ENCODE data around the gene RNASEH2A.

Gene RNASEH2A

DNA sequence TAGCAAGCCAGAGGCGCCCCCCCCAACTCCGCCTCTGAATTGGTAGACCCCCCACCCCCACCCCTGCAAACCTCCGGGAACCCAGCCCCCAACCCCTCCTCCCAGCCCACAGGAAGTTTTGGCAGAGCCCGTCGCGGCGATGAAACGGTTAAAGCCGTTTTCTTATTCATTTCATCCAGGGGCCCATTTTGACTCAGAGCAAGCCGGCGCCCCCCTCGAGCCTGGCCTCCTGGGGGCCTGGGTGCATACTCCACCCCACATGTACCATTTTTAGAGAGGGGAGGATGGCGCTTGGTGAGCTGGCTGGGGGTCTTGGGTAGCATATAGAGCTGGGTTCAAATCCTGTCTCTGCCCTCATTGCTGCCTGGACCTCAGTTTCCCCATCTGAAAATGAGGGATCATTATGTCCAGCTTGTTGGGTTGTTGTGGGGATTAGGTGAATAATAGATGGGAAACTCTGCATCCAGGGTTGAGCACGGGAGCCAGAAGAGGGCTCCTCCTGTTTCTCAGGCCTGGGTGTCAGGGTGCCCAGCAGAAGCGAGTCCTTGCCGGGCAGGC, 23.0 kb upstream of the RNASEH2A start:
- DNase-seq, result no peak

DNA sequence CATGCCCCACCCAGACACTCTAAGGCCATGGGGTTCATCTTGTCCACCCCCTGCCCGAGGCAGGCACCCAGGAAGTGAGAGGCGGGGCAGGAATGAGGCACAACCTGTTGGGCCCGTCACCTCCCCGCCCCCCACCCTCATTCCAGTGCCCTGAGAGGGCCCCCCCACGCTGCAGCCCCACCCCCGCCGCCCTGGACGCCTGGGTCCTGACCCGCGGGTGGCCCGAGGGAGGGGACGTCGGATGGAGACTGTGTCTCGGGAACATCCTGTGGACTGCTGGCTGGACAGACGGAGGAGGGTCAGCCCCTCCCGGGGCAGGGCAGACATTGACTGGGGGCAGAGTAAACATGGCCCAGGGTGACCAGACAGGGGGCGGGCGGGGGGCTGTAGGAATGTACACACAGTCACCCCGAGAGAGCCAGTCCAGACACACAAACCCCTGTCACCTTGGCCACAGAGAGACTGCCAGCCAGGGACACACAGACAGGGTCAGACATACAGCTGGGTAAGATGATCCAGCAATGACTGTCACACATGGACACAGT, 22.5 kb upstream of the RNASEH2A start:
- DNase-seq, result no peak

GRCh38 chr19:12784394-12784870, 22.0 kb upstream of the RNASEH2A start:
- no peak for DNase-seq

DNA sequence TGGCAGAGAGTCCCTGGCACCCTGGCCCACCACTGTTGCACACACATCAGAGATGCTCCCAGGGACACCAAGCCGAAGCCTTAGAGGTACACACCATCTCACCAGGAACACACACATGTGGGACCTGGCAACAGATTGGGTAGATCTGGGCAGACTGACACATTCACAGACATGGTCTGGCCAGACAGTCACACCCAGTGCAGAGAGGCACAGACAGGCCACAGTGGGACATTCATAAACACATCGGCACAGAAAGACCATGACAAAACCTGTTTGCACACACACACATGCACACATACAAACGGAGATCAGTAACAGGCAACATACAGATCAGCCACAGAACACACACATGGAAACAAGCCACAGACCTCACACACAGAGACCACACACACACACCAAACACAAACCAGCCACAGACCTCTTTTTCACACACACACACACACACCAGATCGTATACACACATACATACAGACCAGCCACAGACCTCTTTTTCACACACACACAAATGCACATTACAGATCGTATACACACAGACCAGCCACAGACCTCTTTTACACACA, 21.4 kb upstream of the RNASEH2A start:
- DNase-seq, result peak; percentile 36

DNA sequence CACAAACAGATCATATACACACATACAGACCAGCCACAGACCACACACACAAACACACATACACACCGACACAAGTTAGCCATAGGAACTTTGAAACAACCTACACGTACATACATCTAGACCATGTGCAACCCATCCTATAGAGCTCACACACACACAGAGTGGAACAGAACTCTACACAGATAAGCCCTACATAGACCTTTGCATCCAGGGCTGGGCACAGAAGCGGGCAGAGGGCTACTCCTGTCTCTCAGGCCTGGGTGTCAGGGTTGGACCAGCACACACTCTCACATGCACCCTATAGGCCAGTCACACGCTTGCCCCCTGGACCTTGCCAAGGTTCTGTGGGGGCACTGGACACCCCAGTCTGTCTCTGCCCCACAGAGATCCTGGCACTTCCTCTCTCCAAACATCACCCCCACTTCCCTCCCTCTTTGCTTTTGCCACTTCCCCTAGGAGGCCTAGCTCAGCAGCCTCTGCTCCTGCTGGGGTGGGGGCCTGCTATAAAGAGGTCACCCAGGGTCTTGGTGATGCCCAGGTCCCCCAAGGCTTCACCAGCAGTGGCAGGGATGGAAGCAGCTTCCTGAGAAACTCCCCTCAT, 20.9 kb upstream of the RNASEH2A start:
- no peak for DNase-seq

DNA sequence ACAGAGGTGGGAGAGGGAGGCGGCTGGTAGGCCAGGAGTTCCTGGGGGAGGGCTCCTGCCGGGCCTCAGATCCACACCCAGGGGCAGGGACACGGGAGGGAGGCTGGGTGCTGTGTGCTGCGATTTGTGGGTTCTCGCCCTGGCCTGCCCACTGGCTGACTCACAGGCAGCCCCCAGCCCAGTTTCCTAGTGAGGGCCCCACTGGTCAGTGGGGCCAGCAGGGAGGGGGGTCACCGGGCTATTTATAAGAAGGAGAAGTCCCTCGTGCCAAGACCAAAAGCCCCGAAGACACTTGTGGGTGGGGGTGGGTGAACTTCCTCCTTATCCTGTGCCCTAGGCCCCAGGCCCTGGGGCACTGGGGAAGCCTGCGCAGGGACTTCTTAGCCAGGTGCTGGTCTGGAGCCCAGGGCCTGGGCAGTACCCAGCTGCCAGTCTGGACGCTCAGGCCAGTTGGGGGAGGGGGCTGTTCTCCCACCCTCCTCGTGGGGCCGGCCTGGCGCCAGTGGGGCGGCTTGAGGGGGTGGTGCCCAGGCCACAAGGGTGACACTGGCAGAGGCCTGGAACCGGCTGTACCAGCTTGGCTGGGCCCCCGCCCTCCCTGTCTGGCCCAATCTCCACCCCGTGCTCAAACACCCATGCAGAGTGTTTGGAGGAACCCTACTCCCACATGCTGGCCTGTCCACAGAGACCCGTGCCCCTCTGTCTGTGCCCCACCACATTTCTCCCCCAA, 20.1 kb upstream of the RNASEH2A start:
- no peak for DNase-seq

- DNase-seq, result no peak
Observed at GRCh38 chr19:12786952-12787351, 19.4 kb upstream of the RNASEH2A start.

DNA sequence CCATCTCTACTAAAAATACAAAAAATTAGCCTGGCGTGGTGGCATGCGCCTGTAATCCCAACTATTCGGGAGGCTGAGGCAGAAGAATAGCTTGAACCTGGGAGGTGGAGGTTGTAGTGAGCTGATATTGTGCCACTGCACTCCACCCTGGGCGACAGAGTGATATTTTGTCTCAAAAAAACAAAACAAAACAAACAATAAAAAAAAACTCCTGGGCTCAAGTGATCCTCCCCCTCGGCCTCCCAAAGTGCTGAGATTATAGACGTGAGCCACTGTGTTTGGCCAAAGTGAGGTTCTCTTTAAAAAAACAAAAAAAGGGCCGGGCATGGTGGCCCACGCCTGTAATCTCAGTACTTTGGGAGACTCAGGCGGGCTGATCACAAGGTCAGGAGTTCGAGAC, 18.9 kb upstream of the RNASEH2A start:
- no peak for DNase-seq

DNA sequence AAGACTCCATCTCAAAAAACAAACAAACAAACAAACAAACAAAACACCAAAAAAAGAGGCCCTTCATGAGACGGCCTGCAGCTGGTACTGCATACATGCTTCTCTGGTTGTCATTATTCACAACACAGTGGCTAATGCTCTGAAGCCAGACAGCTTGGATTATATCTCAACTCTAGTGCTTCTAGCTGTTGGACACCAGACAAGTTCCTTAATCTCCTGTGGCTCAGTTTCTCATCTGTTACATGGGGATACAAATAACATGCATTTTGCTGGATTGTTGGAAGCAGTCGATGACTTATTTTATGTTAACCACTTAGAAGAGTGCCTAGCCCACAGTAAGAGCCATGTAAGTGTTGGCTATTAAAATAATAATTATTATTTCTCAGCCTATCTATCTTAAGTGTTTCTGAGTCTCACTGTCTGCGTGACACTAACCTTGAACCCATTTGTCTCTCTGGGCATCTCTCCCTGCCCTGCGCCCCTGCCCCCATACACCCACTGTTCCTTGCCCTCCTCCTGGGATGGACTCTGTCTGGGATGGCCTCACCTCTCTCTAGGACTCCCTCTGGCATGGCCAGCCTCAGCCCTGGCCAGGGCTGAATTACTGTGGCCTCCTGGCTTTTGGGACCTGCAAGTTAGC, 18.2 kb upstream of the RNASEH2A start:
- no peak for DNase-seq

DNA sequence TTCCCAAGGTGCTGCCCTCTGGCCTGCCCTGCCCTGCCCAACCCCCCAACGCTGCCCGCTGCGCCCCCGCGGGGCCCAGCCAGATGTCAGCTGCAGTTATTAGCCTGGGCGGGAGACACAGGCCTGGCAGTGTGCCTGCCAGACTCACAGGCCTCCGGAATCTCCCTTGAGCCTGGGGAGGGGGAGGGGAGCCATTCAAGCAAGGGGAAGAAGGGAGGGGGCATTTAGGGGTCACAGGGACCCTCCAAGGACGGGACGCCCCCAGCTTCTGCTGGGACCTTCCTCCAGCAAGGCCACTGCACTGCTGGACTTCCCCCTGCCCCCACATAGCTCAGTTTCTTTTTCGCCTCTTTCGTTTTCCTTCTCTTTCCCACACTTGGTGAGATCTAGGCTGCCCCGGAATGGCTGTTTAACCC, 17.7 kb upstream of the RNASEH2A start:
- DNase-seq, result peak; percentile 62

DNA sequence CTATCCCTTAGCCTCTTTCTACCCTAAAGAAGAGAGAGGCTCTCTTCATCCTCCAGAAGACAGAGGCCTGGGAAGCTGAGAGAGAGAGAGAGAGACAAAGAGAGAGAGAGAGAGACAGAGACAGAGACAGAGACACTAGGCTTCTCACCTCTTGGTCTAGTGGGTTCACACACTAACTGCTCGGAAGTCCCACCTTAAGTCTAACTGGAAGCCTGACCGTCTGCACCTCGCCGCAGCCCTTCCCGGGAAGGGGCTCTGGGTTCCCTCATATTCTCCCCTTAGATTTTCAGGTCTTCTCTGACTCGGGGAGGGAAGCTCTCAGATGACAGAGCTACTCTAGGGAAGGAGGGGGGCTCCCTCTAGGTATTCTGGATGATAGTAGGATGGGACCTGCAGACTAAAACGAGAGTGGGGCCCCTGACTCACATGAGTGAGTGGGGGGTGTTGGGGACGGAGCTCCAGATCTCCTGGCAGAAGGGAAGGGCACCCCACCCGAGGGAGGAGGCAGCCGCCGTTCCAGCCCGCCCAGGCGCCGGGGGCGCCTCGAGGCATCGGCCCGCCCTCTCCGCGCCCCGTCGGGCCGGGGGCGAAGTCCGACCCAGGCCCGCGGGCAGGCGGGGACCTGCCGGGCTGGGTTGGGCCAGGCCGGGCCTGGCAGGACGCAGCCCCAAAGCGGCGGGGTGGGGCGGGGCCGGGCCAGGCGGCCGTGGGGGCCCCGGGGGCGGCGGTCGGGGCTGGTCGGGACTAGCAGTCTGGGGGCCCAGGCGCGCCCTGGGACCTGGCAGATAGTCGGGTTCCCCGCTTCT, 17.1 kb upstream of the RNASEH2A start:
- peak; percentile 57 for DNase-seq

DNA sequence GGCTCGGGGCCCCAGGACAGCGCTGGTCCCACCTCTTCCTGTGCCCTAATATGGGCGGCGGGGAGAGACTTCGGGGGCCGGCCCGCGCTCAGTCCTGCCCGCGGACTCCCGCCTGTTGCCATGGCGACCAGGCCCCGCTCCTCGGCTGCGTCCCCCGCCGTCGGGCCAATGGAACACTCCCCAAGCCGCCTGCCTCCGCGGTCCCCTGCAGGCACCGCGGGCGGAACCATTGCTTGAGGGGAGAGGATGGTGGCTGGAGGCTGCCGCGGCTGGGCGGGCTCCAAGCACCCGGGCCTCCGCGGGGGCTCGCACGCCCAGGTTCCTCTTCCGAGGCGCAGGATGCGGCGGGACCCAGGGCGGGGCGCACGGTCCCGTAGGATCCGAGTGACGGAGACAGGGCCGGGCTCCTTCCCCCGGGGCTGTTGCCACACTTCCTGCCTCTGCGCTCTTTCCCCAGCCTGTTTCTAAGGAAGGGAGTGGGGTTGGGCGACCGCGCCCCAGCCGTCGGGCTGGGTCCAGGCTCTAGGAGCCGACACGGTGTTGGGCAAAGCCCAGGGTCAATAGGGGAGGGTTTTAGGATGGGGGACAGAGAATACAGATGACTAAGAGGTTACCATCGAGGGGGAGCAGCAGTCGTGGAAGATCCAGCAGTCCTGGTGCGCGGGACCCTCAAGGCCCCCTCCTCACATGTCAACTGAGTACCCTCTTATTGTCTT, 16.3 kb upstream of the RNASEH2A start:
- DNase-seq, result peak; percentile 97

DNA sequence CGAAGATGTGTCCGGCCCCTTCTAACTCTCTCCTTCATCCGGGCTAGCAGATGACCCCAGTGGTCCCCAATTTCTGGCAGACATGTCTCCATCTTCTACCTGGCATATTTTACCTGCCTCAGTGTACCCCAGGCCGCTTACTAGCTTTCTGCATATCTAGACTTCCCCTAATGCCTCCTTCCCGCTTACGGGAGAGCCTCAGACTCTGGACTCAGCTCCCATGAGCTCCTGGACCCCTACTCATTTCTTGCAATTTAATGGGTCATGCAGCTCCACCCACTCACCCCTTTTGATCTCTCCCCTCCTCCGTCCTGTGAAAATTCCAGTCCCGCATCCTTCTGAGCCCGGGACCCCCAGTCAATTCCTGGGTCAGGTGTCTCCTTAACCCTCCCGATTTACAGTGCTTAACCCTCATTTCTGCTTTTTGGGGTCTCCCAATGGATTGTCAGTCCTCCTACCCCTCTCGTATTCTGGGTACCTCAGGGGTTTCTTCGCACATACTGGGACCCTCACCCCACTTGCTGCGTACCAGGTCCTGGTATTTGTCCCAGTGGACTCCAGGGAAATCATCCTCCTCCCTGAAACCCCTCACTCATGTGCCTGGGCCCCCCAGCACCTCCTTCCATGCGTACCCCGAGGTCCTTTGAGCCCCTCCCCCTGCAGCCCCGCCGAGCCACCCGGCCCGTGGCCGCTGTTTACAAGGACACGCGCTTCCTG, 15.6 kb upstream of the RNASEH2A start:
- DNase-seq, result no peak

- DNase-seq, result peak; percentile 94
Observed at GRCh38 chr19:12791345-12792050, 14.9 kb upstream of the RNASEH2A start, which contains the start of gene JUNB. JUNB (plus strand) TSS chr19:12791486; CDS start chr19:12791772, 286 bp downstream.

DNA sequence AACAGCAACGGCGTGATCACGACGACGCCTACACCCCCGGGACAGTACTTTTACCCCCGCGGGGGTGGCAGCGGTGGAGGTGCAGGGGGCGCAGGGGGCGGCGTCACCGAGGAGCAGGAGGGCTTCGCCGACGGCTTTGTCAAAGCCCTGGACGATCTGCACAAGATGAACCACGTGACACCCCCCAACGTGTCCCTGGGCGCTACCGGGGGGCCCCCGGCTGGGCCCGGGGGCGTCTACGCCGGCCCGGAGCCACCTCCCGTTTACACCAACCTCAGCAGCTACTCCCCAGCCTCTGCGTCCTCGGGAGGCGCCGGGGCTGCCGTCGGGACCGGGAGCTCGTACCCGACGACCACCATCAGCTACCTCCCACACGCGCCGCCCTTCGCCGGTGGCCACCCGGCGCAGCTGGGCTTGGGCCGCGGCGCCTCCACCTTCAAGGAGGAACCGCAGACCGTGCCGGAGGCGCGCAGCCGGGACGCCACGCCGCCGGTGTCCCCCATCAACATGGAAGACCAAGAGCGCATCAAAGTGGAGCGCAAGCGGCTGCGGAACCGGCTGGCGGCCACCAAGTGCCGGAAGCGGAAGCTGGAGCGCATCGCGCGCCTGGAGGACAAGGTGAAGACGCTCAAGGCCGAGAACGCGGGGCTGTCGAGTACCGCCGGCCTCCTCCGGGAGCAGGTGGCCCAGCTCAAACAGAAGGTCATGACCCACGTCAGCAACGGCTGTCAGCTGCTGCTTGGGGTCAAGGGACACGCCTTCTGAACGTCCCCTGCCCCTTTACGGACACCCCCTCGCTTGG, 14.1 kb upstream of the RNASEH2A start:
- DNase-seq, result peak; percentile 83

- DNase-seq, result no peak
Observed at GRCh38 chr19:12792853-12793289, 13.5 kb upstream of the RNASEH2A start.

- DNase-seq, result peak; percentile 94
Observed at GRCh38 chr19:12793290-12794195, 12.8 kb upstream of the RNASEH2A start.

Data from retina (tissue), 1 donor.